ENCODE results near the gene GAS2.
"Not testable (repeated sequence)": the region's sequence is repeated elsewhere in the genome, so short reads cannot be mapped to it uniquely, and the experiment has no call there.

GAS2 gene

GRCh38 chr11:22666325-22666687, at the start of gene GAS2:
GAS2 (plus strand) TSS chr11:22666611; CDS start chr11:22674870, 8,259 bp downstream.
- no peak for DNase-seq

GRCh38 chr11:22617868-22618267, 48.5 kb upstream of the GAS2 start:
- DNase-seq: no peak

- peak; percentile 67 for DNase-seq
Observed at GRCh38 chr11:22624742-22625447, 41.5 kb upstream of the GAS2 start.

GRCh38 chr11:22625448-22626287, 40.7 kb upstream of the GAS2 start, which contains the start of gene FANCF:
FANCF (minus strand) TSS chr11:22625823; CDS start chr11:22625810, 13 bp downstream.
- DNase-seq: peak; percentile 92

GRCh38 chr11:22626573-22627239, 39.7 kb upstream of the GAS2 start:
- no peak for DNase-seq

GRCh38 chr11:22627421-22627820, 39.0 kb upstream of the GAS2 start:
- no peak for DNase-seq

- no peak for DNase-seq
Observed at GRCh38 chr11:22633354-22633902, 33.0 kb upstream of the GAS2 start.

- no peak for DNase-seq
Observed at GRCh38 chr11:22634897-22635629, 31.3 kb upstream of the GAS2 start.

- no peak for DNase-seq
Observed at GRCh38 chr11:22635689-22636088, 30.7 kb upstream of the GAS2 start.

GRCh38 chr11:22640862-22641261, 25.5 kb upstream of the GAS2 start:
- no peak for DNase-seq

- no peak for DNase-seq
Observed at GRCh38 chr11:22641559-22641958, 24.9 kb upstream of the GAS2 start.

- not testable (repeated sequence) for DNase-seq
Observed at GRCh38 chr11:22652346-22652745, 14.1 kb upstream of the GAS2 start.

GRCh38 chr11:22656130-22656529, 10.3 kb upstream of the GAS2 start:
- no peak for DNase-seq

- no peak for DNase-seq
Observed at GRCh38 chr11:22657101-22657694, 9.2 kb upstream of the GAS2 start.

- no peak for DNase-seq
Observed at GRCh38 chr11:22659783-22660182, 6.6 kb upstream of the GAS2 start.

GRCh38 chr11:22666688-22667439, 453 bp downstream of the GAS2 start:
- DNase-seq: no peak

- no peak for DNase-seq
Observed at GRCh38 chr11:22668005-22668796, 1.8 kb downstream of the GAS2 start.

GRCh38 chr11:22669368-22669767, 3.0 kb downstream of the GAS2 start:
- DNase-seq: no peak

- no peak for DNase-seq
Observed at GRCh38 chr11:22670830-22671229, 4.4 kb downstream of the GAS2 start.

GRCh38 chr11:22671751-22672150, 5.3 kb downstream of the GAS2 start:
- no peak for DNase-seq
